A549 treated with DMSO at 1 μM for 4 hours (cell line): Measurements from ENCODE around the gene TBX1. TPM values are rescaled to one million over a fixed set of nuclear protein-coding genes. Genes with fewer than 3 reads are reported as not detected.

Source experiments
- total RNA-seq: library from RNA; stranded (reverse); fragments of 200-300 nt; extraction: Qiagen RNA extraction; gene quantifications from 5 replicates; pipeline ENCODE4 v1.2.3, GENCODE V29; 2022; ENCODE audit warnings: low read depth

Gene TBX1
- 2.9 to 4.9 TPM (median 3.4 TPM) in 5 replicates for total RNA-seq

DNA sequence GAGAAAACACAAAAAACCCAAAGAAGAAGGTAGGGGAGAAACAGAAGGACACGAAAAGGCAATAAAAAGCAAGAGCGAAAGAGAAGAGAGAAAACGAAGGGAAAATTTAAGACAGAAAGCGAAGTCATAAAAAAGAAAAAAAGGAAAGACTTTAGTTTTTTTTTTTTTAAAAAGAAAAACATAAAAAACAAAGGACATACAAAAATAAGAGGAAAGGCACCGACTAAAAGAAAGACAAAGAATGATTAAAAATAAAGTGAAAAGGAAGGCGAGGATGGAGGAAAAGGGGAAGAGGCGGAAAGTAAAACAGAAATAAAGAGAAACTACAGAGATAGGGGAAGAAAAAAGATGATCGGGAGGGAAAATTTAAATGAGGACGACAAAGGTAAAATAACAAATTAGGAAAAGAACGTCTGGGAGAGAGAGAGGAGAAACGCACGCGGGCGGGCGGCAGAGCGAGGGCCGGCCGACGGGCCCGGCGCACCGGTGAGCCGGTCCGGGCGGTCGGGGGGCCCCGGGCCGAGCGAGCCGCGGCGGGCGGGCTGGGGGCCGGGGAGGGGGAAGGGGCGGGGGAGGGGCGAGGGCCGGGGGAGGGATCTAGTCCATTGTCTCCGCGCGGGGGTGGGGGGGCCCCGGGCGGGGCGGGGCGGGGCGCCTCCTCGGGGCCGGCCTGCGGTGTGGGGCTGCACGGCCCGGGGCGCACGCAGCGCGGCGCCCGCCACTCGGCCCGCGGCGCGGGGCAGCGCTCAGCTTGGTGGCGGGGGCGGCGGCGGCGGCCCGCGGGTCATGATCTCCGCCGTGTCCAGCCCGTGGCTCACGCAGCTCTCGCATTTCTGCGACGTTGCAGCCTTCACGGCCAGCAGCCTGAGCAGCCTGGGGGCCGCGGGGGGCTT is at the start of gene TBX1:
Gene TBX1, plus strand, starts transcription at position 721 of the 893 bp plus-strand sequence. Its CDS starts 66 bp downstream, at position 787.

DNA sequence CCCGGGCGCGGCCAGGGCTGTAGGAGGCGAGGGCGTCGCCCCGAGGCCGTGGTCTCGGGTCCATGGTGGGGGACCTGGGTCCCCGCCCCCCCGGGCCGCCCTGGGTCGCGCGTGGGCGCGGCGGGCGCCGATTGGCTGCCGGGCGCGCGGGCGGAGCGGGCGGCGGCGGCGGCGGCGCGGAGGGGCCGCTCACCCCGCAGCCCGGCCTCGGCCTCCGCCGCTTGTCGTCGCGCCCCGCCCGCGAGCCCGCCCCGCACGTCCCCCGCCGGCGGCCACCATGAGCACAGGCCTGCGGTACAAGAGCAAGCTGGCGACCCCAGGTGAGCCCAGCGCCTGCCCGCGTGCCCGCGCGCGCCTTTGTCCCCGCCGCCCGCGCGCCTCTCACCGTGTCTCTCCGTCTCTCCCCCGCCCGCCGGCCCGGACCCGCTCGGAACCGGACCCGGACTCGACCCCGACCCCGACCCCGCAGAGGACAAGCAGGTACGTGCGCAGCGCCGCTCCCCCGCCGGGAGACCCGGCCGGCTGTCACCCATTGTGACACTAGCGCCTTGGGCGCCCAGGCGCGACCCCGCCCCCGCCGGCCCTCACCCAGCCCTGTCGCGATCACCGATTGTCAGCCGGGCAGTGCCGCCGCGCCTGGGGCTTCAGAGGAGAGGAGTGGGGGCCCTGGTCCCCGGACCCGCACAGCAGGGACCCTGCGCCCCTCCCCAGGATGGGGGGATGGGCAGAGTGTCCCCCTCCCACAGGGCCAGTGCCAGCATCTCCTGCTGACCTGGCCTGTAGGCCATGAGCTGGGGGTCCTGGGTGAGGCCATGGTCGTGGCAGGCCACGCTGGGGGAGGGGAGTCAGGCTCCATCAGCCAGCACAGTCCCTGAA is 46.0 kb upstream of the TBX1 start, which contains the start of gene SEPTIN5:
Gene SEPTIN5, plus strand, starts transcription at position 192 of the 876 bp plus-strand sequence. Its CDS starts 86 bp downstream, at position 278.

DNA sequence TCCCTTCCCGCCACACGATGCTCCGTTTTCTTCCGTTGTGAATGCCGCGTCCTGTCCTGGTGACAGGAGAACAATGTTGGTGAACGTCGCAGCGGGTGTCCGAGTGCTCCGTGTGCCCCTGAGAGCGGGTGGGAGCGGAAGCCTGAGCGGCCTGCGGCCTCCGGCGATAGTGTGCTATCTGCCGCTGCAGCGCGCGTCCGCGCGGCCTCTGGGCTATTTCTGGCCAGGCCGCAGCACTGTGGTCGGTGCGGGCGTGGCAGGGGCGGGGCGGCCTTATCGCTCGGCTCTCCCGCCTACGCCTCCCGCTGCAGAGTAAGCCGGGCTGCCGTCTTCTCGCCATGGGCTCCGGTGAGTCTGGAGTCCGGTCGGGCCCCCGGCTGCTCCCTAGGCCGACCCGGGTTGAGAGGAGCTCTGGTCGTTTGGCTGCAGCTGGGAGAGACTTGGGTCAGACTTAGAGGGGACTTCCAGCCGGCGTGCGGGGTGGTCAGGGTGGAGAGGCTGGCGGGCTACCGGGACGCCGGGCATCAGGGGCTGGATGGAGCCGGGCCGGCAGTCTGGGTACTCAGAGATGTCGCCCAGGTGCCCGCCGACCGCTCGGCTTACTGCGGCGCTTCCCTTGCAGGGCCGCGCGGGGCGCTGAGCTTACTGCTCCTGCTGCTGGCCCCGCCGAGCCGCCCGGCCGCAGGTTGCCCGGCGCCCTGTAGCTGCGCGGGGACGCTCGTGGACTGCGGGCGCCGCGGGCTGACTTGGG is 37.2 kb upstream of the TBX1 start, which contains the start of gene GP1BB:
Gene GP1BB, plus strand, starts transcription at position 308 of the 751 bp plus-strand sequence. Its CDS starts 31 bp downstream, at position 339.

Other genes starting within 250 kb of the TBX1 start
- not detected in 5 replicates for gene CLDN5, start 236.4 kb upstream of the TBX1 start, total RNA-seq
- 6.4 to 10.3 TPM (median 7.8 TPM) in 5 replicates for gene SEPTIN5, start 46.3 kb upstream of the TBX1 start, total RNA-seq
- 0.73 to 1.7 TPM (median 1.2 TPM) in 5 replicates for gene GP1BB, start 37.2 kb upstream of the TBX1 start, total RNA-seq
- 11.7 to 16.8 TPM (median 15.9 TPM) in 5 replicates for gene GNB1L, start 94.1 kb downstream of the TBX1 start, total RNA-seq
- 6.6 to 8.1 TPM (median 7.3 TPM) in 5 replicates for gene RTL10, start 94.1 kb downstream of the TBX1 start, total RNA-seq
- gene COMT, start 181.0 kb downstream of the TBX1 start, total RNA-seq = 130 to 158 TPM (median 152 TPM) in 5 replicates
- 30.6 to 39.8 TPM (median 34.1 TPM) in 5 replicates for gene TXNRD2, start 181.0 kb downstream of the TBX1 start, total RNA-seq